Upper lobe of left lung (tissue), 4 donors: ENCODE measurements around the gene DMAP1.

Experiments
- POLR2A ChIP-seq, 4 donors: fragments of 450-650 bp; IDR thresholded peaks; one replicate each; pipeline ENCODE4 v1.5.1; 2016 to 2017; ENCODE audit warnings: antibody characterized with exemption in 4 of 4, mild to moderate bottlenecking in 2 of 4
- POLR2AphosphoS5 ChIP-seq, 2 donors: sonication (generic); formaldehyde crosslinking; IDR thresholded peaks; one replicate each; pipeline ENCODE4 v1.5.1; 2017; ENCODE audit warnings: antibody characterized with exemption in 2 of 2
- TF ChIP-seq, protein P1 (sequence below), 6 experiments: fragments of 450-650 bp in 4 of 6; fragments of 200-600 bp in 2 of 6; sonication (generic) in 2 of 6; IDR thresholded peaks; one replicate each; pipeline ENCODE4 v1.5.1; 2016 to 2019; ENCODE audit warnings: antibody characterized with exemption in 6 of 6

- TF ChIP-seq, protein P1, sequence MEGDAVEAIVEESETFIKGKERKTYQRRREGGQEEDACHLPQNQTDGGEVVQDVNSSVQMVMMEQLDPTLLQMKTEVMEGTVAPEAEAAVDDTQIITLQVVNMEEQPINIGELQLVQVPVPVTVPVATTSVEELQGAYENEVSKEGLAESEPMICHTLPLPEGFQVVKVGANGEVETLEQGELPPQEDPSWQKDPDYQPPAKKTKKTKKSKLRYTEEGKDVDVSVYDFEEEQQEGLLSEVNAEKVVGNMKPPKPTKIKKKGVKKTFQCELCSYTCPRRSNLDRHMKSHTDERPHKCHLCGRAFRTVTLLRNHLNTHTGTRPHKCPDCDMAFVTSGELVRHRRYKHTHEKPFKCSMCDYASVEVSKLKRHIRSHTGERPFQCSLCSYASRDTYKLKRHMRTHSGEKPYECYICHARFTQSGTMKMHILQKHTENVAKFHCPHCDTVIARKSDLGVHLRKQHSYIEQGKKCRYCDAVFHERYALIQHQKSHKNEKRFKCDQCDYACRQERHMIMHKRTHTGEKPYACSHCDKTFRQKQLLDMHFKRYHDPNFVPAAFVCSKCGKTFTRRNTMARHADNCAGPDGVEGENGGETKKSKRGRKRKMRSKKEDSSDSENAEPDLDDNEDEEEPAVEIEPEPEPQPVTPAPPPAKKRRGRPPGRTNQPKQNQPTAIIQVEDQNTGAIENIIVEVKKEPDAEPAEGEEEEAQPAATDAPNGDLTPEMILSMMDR (IDR thresholded peaks at IDR 0.05) = no peak
- TF ChIP-seq POLR2A (IDR thresholded peaks at IDR 0.05) = no peak
- no peak for TF ChIP-seq POLR2AphosphoS5 (IDR thresholded peaks at IDR 0.05)
Observed at GRCh38 chr1:44223187-44223610, 9.9 kb downstream of the DMAP1 start.
